Left kidney (tissue), 2 donors: Measurements from ENCODE around the gene GAD2. TPM values are rescaled to one million over a fixed set of nuclear protein-coding genes. Genes with fewer than 3 reads are reported as not detected.
A peak's percentile ranks its signal among the peaks of the same experiment; 100 is the strongest.
"Not testable (repeated sequence)": the region's sequence is repeated elsewhere in the genome, so short reads cannot be mapped to it uniquely, and the experiment has no call there.

Experiments
- DNase-seq: peaks from one replicate; pipeline ENCODE4 v3.0.0-alpha.2; 2013
- polyA plus RNA-seq: library from polyadenylated mRNA; unstranded; fragments of 120-200 nt; gene quantifications from one replicate; pipeline ENCODE4 v1.2.1, GENCODE V29; 2013; ENCODE audit not compliant: insufficient read length

Gene GAD2
- polyA plus RNA-seq, 1 donor, result 2.9 TPM

- no peak for DNase-seq
Measured at GRCh38 chr10:26314265-26315013, 97.9 kb downstream of the GAD2 start.

- DNase-seq, result no peak
Measured at GRCh38 chr10:26318672-26319071, 102.1 kb downstream of the GAD2 start.

- DNase-seq, result no peak
Measured at GRCh38 chr10:26323219-26323618, 106.6 kb downstream of the GAD2 start.

GRCh38 chr10:26326851-26327250, 110.3 kb downstream of the GAD2 start:
- DNase-seq, result no peak

- no peak for DNase-seq
Measured at GRCh38 chr10:26327811-26328210, 111.2 kb downstream of the GAD2 start.

- no peak for DNase-seq
Measured at GRCh38 chr10:26331371-26331770, 114.8 kb downstream of the GAD2 start.

- DNase-seq, result no peak
Measured at GRCh38 chr10:26334232-26334931, 117.8 kb downstream of the GAD2 start.

GRCh38 chr10:26334932-26335573, 118.5 kb downstream of the GAD2 start:
- peak; percentile 41 for DNase-seq

- no peak for DNase-seq
Measured at GRCh38 chr10:26335574-26336093, 119.1 kb downstream of the GAD2 start.

- DNase-seq, result no peak
Measured at GRCh38 chr10:26336979-26337378, 120.4 kb downstream of the GAD2 start.

GRCh38 chr10:26341701-26342100, 125.1 kb downstream of the GAD2 start:
- DNase-seq, result no peak

- not testable (repeated sequence) for DNase-seq
Measured at GRCh38 chr10:26348821-26349417, 132.3 kb downstream of the GAD2 start.

Other genes starting within 250 kb of the GAD2 start
- gene APBB1IP, start 221.6 kb downstream of the GAD2 start, polyA plus RNA-seq, result 1.3 TPM